Naive B cell (primary cell): ENCODE results near the gene MPI. TPM values are rescaled to one million over a fixed set of nuclear protein-coding genes. Genes with fewer than 3 reads are reported as not detected.
A peak's percentile ranks its signal among the peaks of the same experiment; 100 is the strongest.

Experiments
- ATAC-seq, 2 donors: fragments of 150-1000 bp; cut with Tn5 transposase; 2 replicates each; pipeline ENCODE4 v1.10.0; 2021; ENCODE audit warnings: low read depth in 2 of 2, mild to moderate bottlenecking in 2 of 2, moderate library complexity in 2 of 2
- DNase-seq: peaks from one replicate; pipeline ENCODE4 v3.0.0; 2022
- H3K27ac Mint-ChIP-seq, 6 donors: one replicate each; pipeline ENCODE4 v1.8.0; 2020 to 2022; ENCODE audit warnings: mild to moderate bottlenecking in 6 of 6, mixed read lengths in 6 of 6, moderate library complexity in 5 of 6, inconsistent platforms in 2 of 6
- H3K27me3 Mint-ChIP-seq, 3 donors: one replicate each; pipeline ENCODE4 v1.8.0; 2021 to 2022; ENCODE audit warnings: mixed read lengths in 3 of 3, mild to moderate bottlenecking in 1 of 3
- H3K36me3 Mint-ChIP-seq, 2 donors: one replicate each; pipeline ENCODE4 v1.8.0; 2020 to 2022; ENCODE audit warnings: mixed read lengths in 2 of 2, inconsistent platforms in 1 of 2, mild to moderate bottlenecking in 1 of 2
- H3K4me1 Mint-ChIP-seq, 3 donors: one replicate each; pipeline ENCODE4 v1.8.0; 2020 to 2022; ENCODE audit warnings: mixed read lengths in 3 of 3, inconsistent platforms in 1 of 3, mild to moderate bottlenecking in 1 of 3, moderate library complexity in 1 of 3
- H3K4me3 Mint-ChIP-seq, 8 donors: one replicate each; pipeline ENCODE4 v1.8.0; 2020 to 2022; ENCODE audit warnings: mild to moderate bottlenecking in 8 of 8, mixed read lengths in 8 of 8, moderate library complexity in 8 of 8, inconsistent platforms in 2 of 8
- H3K9me3 Mint-ChIP-seq, 7 donors: one replicate each; pipeline ENCODE4 v1.8.0; 2020 to 2022; ENCODE audit warnings: mixed read lengths in 7 of 7, mild to moderate bottlenecking in 5 of 7, inconsistent platforms in 2 of 7, moderate library complexity in 1 of 7
- polyA plus RNA-seq, 6 donors: library from polyadenylated mRNA; unstranded; fragments of 300-500 nt; fragmentation: Illumina TruSeq; gene quantifications; one replicate each; pipeline ENCODE4 v1.2.3, GENCODE V29; 2021; ENCODE audit warnings: low read depth in 6 of 6

Gene MPI, protein sequence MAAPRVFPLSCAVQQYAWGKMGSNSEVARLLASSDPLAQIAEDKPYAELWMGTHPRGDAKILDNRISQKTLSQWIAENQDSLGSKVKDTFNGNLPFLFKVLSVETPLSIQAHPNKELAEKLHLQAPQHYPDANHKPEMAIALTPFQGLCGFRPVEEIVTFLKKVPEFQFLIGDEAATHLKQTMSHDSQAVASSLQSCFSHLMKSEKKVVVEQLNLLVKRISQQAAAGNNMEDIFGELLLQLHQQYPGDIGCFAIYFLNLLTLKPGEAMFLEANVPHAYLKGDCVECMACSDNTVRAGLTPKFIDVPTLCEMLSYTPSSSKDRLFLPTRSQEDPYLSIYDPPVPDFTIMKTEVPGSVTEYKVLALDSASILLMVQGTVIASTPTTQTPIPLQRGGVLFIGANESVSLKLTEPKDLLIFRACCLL
- polyA plus RNA-seq, result 10 to 100 TPM; 54.3 to 70.0 (median 57.7) TPM

- peaks cover 29 to 37% (median 37%) of the 10 kb centered on the region in 3 donors for H3K4me1 Mint-ChIP-seq
- DNase-seq (peak; percentile 81), ATAC-seq (peak; percentile 100)
- H3K4me3 Mint-ChIP-seq, result peak within 1 kb of the TSS; percentile 85 to 96 (median 92)
- peaks cover 0 to 7% of the 10 kb centered on the region in 2 donors for H3K36me3 Mint-ChIP-seq
- peak within 1 kb of the TSS; percentile 45 to 91 (median 78) for H3K27ac Mint-ChIP-seq
- H3K9me3 Mint-ChIP-seq, result no peaks in the 10 kb centered on the region
- H3K27me3 Mint-ChIP-seq, result no peaks in the 10 kb centered on the region
Observed at GRCh38 chr15:74889883-74890664, at the start of gene MPI. MPI (plus strand) TSS chr15:74890042; CDS start chr15:74890074, 32 bp downstream.

GRCh38 chr15:74840851-74841775, 48.7 kb upstream of the MPI start:
- Mint-ChIP-seq H3K4me1 (peaks cover 33 to 44% (median 36%) of the 10 kb centered on the region in 3 donors), H3K27me3 (no peaks in the 10 kb centered on the region), H3K27ac (peak overlapping the region in 1 of 6 donors; percentile 26)

DNA sequence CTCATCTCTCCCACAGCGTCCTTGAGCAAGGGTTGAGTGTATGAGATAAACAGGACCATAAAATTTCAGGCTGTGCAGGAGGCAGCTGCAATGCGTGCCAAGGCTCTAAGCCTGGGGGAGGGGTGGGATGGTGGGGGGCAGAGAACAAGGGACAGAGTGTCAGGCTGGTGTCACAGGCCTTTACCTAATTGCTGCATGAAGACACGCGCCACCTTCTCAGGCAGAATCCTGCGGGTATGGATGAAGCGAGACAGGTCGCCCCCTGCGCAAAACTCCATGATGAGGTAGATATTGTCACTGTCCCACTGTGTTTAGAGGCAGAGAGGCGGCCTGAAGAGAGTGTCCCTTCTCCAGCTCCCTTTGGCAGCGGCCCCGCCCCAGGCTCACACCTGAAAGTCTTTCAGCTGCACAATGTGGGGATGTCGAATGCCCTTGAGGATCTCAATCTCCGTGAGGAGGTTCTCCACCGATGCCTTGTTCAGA, 47.9 kb upstream of the MPI start:
- H3K9me3 Mint-ChIP-seq, result no peaks in the 10 kb centered on the region
- no peaks in the 10 kb centered on the region for H3K27me3 Mint-ChIP-seq
- ATAC-seq (no peak), DNase-seq (no peak)
- peak overlapping the region in 7 of 8 donors; percentile 84 to 94 (median 89) for H3K4me3 Mint-ChIP-seq
- peaks cover 0 to 5% of the 10 kb centered on the region in 2 donors for H3K36me3 Mint-ChIP-seq
- H3K4me1 Mint-ChIP-seq, result peaks cover 33 to 39% (median 38%) of the 10 kb centered on the region in 3 donors
- peak overlapping the region in 1 of 6 donors; percentile 84 for H3K27ac Mint-ChIP-seq

More at GRCh38 chr15:74840851-74841775, 48.7 kb upstream of the MPI start:
- peaks cover 0 to 5% of the 10 kb centered on the region in 2 donors for H3K36me3 Mint-ChIP-seq
- H3K9me3 Mint-ChIP-seq, result no peaks in the 10 kb centered on the region
- peak overlapping the region in 7 of 8 donors; percentile 5 to 93 (median 85) for H3K4me3 Mint-ChIP-seq
- ATAC-seq, result no peak
- no peak for DNase-seq

- peak within 1 kb of the TSS; percentile 84 to 94 (median 88) for H3K4me3 Mint-ChIP-seq
- peaks cover 0 to 5% of the 10 kb centered on the region in 2 donors for H3K36me3 Mint-ChIP-seq
- H3K27ac Mint-ChIP-seq, result peak within 1 kb of the TSS; percentile 84 to 94 (median 92)
- no peaks in the 10 kb centered on the region for H3K27me3 Mint-ChIP-seq
- DNase-seq (peak; percentile 95), ATAC-seq (peak; percentile 91 to 93)
- peaks cover 33 to 39% (median 38%) of the 10 kb centered on the region in 3 donors for H3K4me1 Mint-ChIP-seq
- H3K9me3 Mint-ChIP-seq, result no peaks in the 10 kb centered on the region
Observed at GRCh38 chr15:74842581-74843444, 47.0 kb upstream of the MPI start, which contains the start of gene ULK3. ULK3 (minus strand) TSS chr15:74843156; CDS start chr15:74843105, 51 bp downstream.

GRCh38 chr15:74843445-74843828, 46.4 kb upstream of the MPI start:
- DNase-seq, result no peak
- no peak for ATAC-seq
- Mint-ChIP-seq H3K36me3 (peaks cover 0 to 11% of the 10 kb centered on the region in 2 donors), H3K27me3 (no peaks in the 10 kb centered on the region), H3K4me3 (peak overlapping the region; percentile 78 to 94 (median 84)), H3K9me3 (no peaks in the 10 kb centered on the region), H3K27ac (peak overlapping the region; percentile 84 to 94 (median 92)), H3K4me1 (peaks cover 33 to 39% (median 38%) of the 10 kb centered on the region in 3 donors)

- Mint-ChIP-seq H3K9me3 (no peaks in the 10 kb centered on the region), H3K4me1 (peaks cover 33 to 39% (median 37%) of the 10 kb centered on the region in 3 donors), H3K36me3 (peaks cover 0 to 14% of the 10 kb centered on the region in 2 donors), H3K4me3 (peak overlapping the region in 5 of 8 donors; percentile 78 to 89 (median 84)), H3K27me3 (no peaks in the 10 kb centered on the region), H3K27ac (peak overlapping the region in 5 of 6 donors; percentile 18 to 94 (median 84))
- ATAC-seq, result no peak
- no peak for DNase-seq
Observed at GRCh38 chr15:74843891-74844299, 45.9 kb upstream of the MPI start.

DNA sequence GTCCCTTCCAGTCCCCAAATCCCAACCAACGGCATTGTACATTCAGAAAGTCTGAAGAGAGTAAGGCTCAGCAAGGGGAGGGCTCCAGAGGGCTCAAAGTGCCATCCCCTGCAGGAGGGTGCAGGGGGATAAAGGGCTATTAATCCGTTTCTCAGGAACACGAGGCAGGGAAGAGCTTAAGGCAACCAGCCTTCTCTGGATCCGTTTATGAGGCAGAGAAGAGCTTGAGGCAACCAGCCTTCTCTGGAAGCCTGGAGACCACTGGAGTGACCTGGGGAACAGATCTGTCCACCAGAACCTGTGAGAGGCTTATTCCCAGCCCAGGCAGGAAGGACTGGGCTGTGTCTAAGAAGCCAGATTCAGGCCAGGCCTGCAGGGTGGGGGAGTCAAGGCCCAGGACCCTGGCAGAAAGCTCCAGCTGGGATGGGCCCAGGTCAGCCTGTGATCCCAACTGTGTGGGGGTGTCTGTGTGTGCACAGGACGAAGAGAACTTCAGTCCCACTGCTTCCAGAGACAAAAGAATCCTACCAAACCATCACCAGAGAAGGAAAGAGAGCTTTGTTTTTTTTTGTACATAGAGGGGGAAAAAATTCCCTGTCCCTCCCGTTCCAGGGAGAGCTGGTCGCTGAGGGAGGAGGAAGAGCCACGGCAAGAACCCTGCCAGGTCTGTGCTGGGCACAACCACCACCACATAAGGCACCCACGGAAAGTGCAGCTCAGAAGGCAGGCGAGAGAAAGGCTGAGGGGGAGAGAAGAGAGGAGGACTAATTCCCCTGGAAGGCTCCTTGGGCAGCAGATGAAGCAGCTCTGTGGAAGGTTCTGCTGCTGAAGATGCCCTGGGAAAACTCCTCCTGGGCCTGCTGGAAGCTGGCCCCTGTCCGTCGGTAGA, 45.3 kb upstream of the MPI start:
- H3K9me3 Mint-ChIP-seq, result no peaks in the 10 kb centered on the region
- peaks cover 2 to 14% of the 10 kb centered on the region in 2 donors for H3K36me3 Mint-ChIP-seq
- H3K4me3 Mint-ChIP-seq, result peak overlapping the region in 3 of 8 donors; percentile 12 to 40 (median 40)
- no peak for ATAC-seq
- DNase-seq, result no peak
- H3K27me3 Mint-ChIP-seq, result no peaks in the 10 kb centered on the region
- peak overlapping the region; percentile 76 to 94 (median 86) for H3K27ac Mint-ChIP-seq
- H3K4me1 Mint-ChIP-seq, result peaks cover 33 to 39% (median 35%) of the 10 kb centered on the region in 3 donors

GRCh38 chr15:74845208-74845568, 44.7 kb upstream of the MPI start:
- peaks cover 5 to 14% of the 10 kb centered on the region in 2 donors for H3K36me3 Mint-ChIP-seq
- no peak for DNase-seq
- H3K9me3 Mint-ChIP-seq, result no peaks in the 10 kb centered on the region
- H3K4me3 Mint-ChIP-seq, result peak overlapping the region in 3 of 8 donors; percentile 18 to 69 (median 40)
- peaks cover 33 to 39% (median 35%) of the 10 kb centered on the region in 3 donors for H3K4me1 Mint-ChIP-seq
- H3K27ac Mint-ChIP-seq, result peak overlapping the region in 4 of 6 donors; percentile 76 to 91 (median 86)
- ATAC-seq, result no peak
- H3K27me3 Mint-ChIP-seq, result no peaks in the 10 kb centered on the region

DNA sequence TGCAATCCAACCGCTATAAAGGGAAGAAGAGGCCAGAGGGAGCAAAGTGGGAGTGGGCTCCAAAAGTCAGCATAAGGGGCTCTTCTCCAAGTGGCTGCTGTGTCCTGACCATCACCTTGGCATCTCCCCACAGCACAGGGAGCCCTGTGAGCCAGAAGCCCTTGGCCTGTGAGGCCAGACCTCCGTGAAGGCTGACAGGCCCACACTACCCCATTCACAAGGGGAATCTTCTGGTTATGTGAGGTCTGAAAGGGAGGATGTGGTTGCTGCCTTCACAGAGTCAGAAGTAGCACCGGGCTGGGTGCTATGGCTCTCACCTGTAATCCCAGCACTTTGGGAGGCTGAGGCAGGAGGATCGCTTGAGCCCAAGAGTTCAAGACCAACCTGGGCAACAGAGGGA, 44.3 kb upstream of the MPI start:
- peak overlapping the region in 2 of 8 donors; percentile 18 to 69 for H3K4me3 Mint-ChIP-seq
- no peaks in the 10 kb centered on the region for H3K9me3 Mint-ChIP-seq
- ATAC-seq, result no peak
- no peaks in the 10 kb centered on the region for H3K27me3 Mint-ChIP-seq
- H3K36me3 Mint-ChIP-seq, result peaks cover 5 to 14% of the 10 kb centered on the region in 2 donors
- peaks cover 33 to 39% (median 35%) of the 10 kb centered on the region in 3 donors for H3K4me1 Mint-ChIP-seq
- DNase-seq, result no peak
- H3K27ac Mint-ChIP-seq, result peak overlapping the region in 3 of 6 donors; percentile 84 to 91 (median 87)

- Mint-ChIP-seq H3K9me3 (no peaks in the 10 kb centered on the region), H3K4me3 (no peak overlapping the region), H3K27me3 (no peaks in the 10 kb centered on the region), H3K4me1 (peaks cover 21 to 33% (median 23%) of the 10 kb centered on the region in 3 donors), H3K27ac (peak overlapping the region in 1 of 6 donors; percentile 41), H3K36me3 (peaks cover 5 to 20% of the 10 kb centered on the region in 2 donors)
- DNase-seq (no peak), ATAC-seq (no peak)
Observed at GRCh38 chr15:74847432-74847831, 42.4 kb upstream of the MPI start.

DNA sequence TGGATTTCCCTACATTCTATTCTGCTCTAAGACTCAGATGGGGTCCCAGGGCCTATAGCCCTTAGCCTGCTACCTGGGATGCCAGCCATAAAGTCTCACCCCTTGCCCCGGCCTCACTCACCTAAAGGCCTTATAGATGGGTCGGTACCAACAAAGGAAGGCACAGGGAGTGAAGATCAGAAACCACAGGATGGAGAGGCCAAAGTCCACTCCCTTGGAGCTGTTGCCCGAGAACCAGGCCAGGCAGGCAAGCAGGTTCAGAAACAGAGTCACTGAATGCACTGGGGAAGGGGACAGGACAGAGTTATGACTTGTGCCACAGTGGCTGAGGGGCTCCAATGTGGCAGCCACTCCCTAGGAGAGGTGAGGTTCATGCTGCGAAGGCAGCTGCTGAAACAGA, 39.4 kb upstream of the MPI start:
- Mint-ChIP-seq H3K27me3 (no peaks in the 10 kb centered on the region), H3K4me3 (no peak overlapping the region), H3K9me3 (no peaks in the 10 kb centered on the region), H3K27ac (no peak overlapping the region), H3K36me3 (peaks cover 5 to 29% of the 10 kb centered on the region in 2 donors), H3K4me1 (peaks cover 4 to 10% (median 8%) of the 10 kb centered on the region in 3 donors)
- no peak for ATAC-seq
- DNase-seq, result no peak
